H1 (cell line): ENCODE results near the gene ADCY5. TPM values are rescaled to one million over a fixed set of nuclear protein-coding genes. Genes with fewer than 3 reads are reported as not detected.

Source experiments
- CEBPB ChIP-seq: IDR thresholded peaks from 2 replicates; pipeline ENCODE4 v1.6.1; 2012; ENCODE audit warnings: low read depth, low read length
- CHD2 ChIP-seq: IDR thresholded peaks from 2 replicates; pipeline ENCODE4 v1.6.1; 2012; ENCODE audit warnings: low read length, improper control_type of control experiment
- POLR2A ChIP-seq, 2 experiments: IDR thresholded peaks; 1 replicate in 1 of 2; 2 replicates in 1 of 2; pipeline ENCODE4 v1.6.1; 2011; ENCODE audit warnings: low read depth in 2 of 2, low read length in 2 of 2, mild to moderate bottlenecking in 2 of 2; ENCODE audit errors: control extremely low read depth in 1 of 2
- RAD21 ChIP-seq, 2 experiments: IDR thresholded peaks in 1 of 2; conservative IDR thresholded peaks in 1 of 2; 2 replicates each; pipeline ENCODE4 v1.6.1; 2011; ENCODE audit warnings: low read depth in 2 of 2, low read length in 2 of 2, improper control_type of control experiment in 1 of 2, inconsistent platforms in 1 of 2, mild to moderate bottlenecking in 1 of 2, moderate library complexity in 1 of 2
- SIRT6 ChIP-seq: IDR thresholded peaks from one replicate; pipeline ENCODE4 v1.7.1; 2012; ENCODE audit warnings: low read length, inconsistent platforms
- SP2 ChIP-seq: IDR thresholded peaks from 2 replicates; pipeline ENCODE4 v1.6.1; 2012; ENCODE audit warnings: mild to moderate bottlenecking, low read length, inconsistent platforms
- SP4 ChIP-seq: IDR thresholded peaks from 2 replicates; pipeline ENCODE4 v1.6.1; 2012; ENCODE audit warnings: low read length, inconsistent platforms
- SRF ChIP-seq: IDR thresholded peaks from 2 replicates; pipeline ENCODE4 v1.6.1; 2011; ENCODE audit warnings: mild to moderate bottlenecking, low read depth, low read length, moderate library complexity
- SUZ12 ChIP-seq: fragments of 200-600 bp; sonication (generic); IDR thresholded peaks from 2 replicates; pipeline ENCODE4 v1.6.1; 2012; ENCODE audit warnings: mild to moderate bottlenecking, inconsistent platforms, low read length, moderate library complexity, mixed read lengths
- TAF7 ChIP-seq: optimal IDR thresholded peaks from 2 replicates; pipeline ENCODE3; 2011; ENCODE audit warnings: low read depth, mild to moderate bottlenecking, inconsistent platforms, low read length, moderate library complexity, borderline replicate concordance
- TCF12 ChIP-seq: IDR thresholded peaks from 2 replicates; pipeline ENCODE4 v1.6.1; 2011; ENCODE audit warnings: low read depth, mild to moderate bottlenecking, low read length
- YY1 ChIP-seq: IDR thresholded peaks from 2 replicates; pipeline ENCODE4 v1.6.1; 2011; ENCODE audit warnings: low read depth, mild to moderate bottlenecking, low read length
- polyA plus RNA-seq, 7 experiments: library from polyadenylated mRNA; depleted of rRNA in 3 of 7; stranded (reverse) in 5 of 7; unstranded in 2 of 7; fragments of >200 nt in 5 of 7; fragments of 200-250 nt in 2 of 7; gene quantifications; 1 replicate in 5 of 7; 2 replicates in 1 of 7; 4 replicates in 1 of 7; pipeline versions ENCODE4 v1.2.1 to v1.2.3, GENCODE V29; 2011 to 2013; ENCODE audit warnings: missing spikeins in 2 of 7, mixed read lengths in 2 of 7
- total RNA-seq: library from RNA; stranded (reverse); fragmentation: NEBNext Ultra II Directional; extraction: Animal tissue kit (Norgen Biotek cat#: 25700); gene quantifications from 2 replicates; pipeline ENCODE4 v1.2.1, GENCODE V29; 2021
- TF ChIP-seq, protein P1 (sequence below): fragments of 300-600 bp; sonication (generic); IDR thresholded peaks from 2 replicates; pipeline ENCODE4 v1.7.1; 2012; ENCODE audit warnings: low read length, moderate library complexity, mild to moderate bottlenecking, inconsistent platforms; ENCODE audit not compliant: insufficient replicate concordance

ADCY5 gene
- total and polyA plus RNA-seq, 2 of the 8 experiments (the other 6 are each of a cell fraction or from before 2014, with no cell fraction given) = 18.9 to 40.8 TPM

DNA sequence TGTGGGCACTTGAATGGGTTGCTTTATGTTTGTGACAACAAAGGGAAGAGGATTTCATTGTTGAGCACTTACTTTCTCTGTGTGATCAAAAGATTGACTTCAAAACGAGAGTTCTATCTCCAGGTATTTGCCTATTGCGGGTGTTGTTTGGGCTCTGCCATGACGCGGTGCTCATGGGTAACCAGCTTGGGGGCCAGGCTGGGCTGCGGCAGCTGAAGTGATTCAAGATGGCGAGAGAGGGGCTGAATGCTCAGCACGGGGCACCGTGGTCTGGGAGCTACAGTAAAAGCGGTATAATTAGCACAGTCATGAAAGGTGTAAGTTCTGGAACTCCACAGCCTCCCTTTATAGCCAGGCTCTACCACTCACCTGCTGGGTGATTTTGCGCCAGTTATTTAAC, 31.0 kb upstream of the ADCY5 start (continued):
- TF ChIP-seq, protein P1, sequence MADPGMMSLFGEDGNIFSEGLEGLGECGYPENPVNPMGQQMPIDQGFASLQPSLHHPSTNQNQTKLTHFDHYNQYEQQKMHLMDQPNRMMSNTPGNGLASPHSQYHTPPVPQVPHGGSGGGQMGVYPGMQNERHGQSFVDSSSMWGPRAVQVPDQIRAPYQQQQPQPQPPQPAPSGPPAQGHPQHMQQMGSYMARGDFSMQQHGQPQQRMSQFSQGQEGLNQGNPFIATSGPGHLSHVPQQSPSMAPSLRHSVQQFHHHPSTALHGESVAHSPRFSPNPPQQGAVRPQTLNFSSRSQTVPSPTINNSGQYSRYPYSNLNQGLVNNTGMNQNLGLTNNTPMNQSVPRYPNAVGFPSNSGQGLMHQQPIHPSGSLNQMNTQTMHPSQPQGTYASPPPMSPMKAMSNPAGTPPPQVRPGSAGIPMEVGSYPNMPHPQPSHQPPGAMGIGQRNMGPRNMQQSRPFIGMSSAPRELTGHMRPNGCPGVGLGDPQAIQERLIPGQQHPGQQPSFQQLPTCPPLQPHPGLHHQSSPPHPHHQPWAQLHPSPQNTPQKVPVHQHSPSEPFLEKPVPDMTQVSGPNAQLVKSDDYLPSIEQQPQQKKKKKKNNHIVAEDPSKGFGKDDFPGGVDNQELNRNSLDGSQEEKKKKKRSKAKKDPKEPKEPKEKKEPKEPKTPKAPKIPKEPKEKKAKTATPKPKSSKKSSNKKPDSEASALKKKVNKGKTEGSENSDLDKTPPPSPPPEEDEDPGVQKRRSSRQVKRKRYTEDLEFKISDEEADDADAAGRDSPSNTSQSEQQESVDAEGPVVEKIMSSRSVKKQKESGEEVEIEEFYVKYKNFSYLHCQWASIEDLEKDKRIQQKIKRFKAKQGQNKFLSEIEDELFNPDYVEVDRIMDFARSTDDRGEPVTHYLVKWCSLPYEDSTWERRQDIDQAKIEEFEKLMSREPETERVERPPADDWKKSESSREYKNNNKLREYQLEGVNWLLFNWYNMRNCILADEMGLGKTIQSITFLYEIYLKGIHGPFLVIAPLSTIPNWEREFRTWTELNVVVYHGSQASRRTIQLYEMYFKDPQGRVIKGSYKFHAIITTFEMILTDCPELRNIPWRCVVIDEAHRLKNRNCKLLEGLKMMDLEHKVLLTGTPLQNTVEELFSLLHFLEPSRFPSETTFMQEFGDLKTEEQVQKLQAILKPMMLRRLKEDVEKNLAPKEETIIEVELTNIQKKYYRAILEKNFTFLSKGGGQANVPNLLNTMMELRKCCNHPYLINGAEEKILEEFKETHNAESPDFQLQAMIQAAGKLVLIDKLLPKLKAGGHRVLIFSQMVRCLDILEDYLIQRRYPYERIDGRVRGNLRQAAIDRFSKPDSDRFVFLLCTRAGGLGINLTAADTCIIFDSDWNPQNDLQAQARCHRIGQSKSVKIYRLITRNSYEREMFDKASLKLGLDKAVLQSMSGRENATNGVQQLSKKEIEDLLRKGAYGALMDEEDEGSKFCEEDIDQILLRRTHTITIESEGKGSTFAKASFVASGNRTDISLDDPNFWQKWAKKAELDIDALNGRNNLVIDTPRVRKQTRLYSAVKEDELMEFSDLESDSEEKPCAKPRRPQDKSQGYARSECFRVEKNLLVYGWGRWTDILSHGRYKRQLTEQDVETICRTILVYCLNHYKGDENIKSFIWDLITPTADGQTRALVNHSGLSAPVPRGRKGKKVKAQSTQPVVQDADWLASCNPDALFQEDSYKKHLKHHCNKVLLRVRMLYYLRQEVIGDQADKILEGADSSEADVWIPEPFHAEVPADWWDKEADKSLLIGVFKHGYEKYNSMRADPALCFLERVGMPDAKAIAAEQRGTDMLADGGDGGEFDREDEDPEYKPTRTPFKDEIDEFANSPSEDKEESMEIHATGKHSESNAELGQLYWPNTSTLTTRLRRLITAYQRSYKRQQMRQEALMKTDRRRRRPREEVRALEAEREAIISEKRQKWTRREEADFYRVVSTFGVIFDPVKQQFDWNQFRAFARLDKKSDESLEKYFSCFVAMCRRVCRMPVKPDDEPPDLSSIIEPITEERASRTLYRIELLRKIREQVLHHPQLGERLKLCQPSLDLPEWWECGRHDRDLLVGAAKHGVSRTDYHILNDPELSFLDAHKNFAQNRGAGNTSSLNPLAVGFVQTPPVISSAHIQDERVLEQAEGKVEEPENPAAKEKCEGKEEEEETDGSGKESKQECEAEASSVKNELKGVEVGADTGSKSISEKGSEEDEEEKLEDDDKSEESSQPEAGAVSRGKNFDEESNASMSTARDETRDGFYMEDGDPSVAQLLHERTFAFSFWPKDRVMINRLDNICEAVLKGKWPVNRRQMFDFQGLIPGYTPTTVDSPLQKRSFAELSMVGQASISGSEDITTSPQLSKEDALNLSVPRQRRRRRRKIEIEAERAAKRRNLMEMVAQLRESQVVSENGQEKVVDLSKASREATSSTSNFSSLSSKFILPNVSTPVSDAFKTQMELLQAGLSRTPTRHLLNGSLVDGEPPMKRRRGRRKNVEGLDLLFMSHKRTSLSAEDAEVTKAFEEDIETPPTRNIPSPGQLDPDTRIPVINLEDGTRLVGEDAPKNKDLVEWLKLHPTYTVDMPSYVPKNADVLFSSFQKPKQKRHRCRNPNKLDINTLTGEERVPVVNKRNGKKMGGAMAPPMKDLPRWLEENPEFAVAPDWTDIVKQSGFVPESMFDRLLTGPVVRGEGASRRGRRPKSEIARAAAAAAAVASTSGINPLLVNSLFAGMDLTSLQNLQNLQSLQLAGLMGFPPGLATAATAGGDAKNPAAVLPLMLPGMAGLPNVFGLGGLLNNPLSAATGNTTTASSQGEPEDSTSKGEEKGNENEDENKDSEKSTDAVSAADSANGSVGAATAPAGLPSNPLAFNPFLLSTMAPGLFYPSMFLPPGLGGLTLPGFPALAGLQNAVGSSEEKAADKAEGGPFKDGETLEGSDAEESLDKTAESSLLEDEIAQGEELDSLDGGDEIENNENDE = no peak
- TF ChIP-seq POLR2A (IDR thresholded peaks at IDR 0.05; ENCODE audit: control extremely low read depth in 1 of 2, low read depth in 2 of 2, low read length in 2 of 2) (no peak), RAD21 (IDR thresholded peaks at IDR 0.05 in 1 of 2, conservative IDR thresholded peaks at IDR 0.05 in 1 of 2; ENCODE audit: low read depth in 2 of 2, low read length in 2 of 2) (no peak), SRF (no peak), CHD2 (no peak), TCF12 (no peak), SUZ12 (no peak), YY1 (no peak), SP2 (no peak), SP4 (no peak), SIRT6 (no peak), CEBPB (no peak), TAF7 (no peak)
